GM21515 (cell line): ENCODE results near the gene CMTM7.
"Not testable (repeated sequence)": the region's sequence is repeated elsewhere in the genome, so short reads cannot be mapped to it uniquely, and the experiment has no call there.

Experiments used
- ATAC-seq: cut with Tn5 transposase; IDR thresholded peaks from one replicate; pipeline ENCODE4 v1.9.1; 2021; ENCODE audit not compliant: unreplicated experiment

Gene CMTM7

GRCh38 chr3:32456429-32457130 is 64.9 kb downstream of the CMTM7 start:
- no peak for ATAC-seq

GRCh38 chr3:32457971-32458471 is 66.4 kb downstream of the CMTM7 start:
- no peak for ATAC-seq

- ATAC-seq: no peak
Observed at GRCh38 chr3:32459450-32459849, 67.8 kb downstream of the CMTM7 start.

- ATAC-seq: peak; percentile 93
Observed at GRCh38 chr3:32460031-32460749, 68.5 kb downstream of the CMTM7 start.

- ATAC-seq: not testable (repeated sequence)
Observed at GRCh38 chr3:32460817-32461496, 69.3 kb downstream of the CMTM7 start.

GRCh38 chr3:32462191-32462986 is 70.7 kb downstream of the CMTM7 start:
- not testable (repeated sequence) for ATAC-seq

GRCh38 chr3:32463415-32463814 is 71.8 kb downstream of the CMTM7 start:
- ATAC-seq: not testable (repeated sequence)

- not testable (repeated sequence) for ATAC-seq
Observed at GRCh38 chr3:32464726-32465125, 73.1 kb downstream of the CMTM7 start.

- ATAC-seq: not testable (repeated sequence)
Observed at GRCh38 chr3:32466808-32467207, 75.2 kb downstream of the CMTM7 start.

- peak; percentile 63 for ATAC-seq
Observed at GRCh38 chr3:32467333-32468070, 75.8 kb downstream of the CMTM7 start.

- ATAC-seq: peak; percentile 43
Observed at GRCh38 chr3:32469151-32469874, 77.7 kb downstream of the CMTM7 start.

GRCh38 chr3:32470362-32470761 is 78.7 kb downstream of the CMTM7 start:
- no peak for ATAC-seq

- ATAC-seq: no peak
Observed at GRCh38 chr3:32471246-32471645, 79.6 kb downstream of the CMTM7 start.

- ATAC-seq: not testable (repeated sequence)
Observed at GRCh38 chr3:32472151-32472550, 80.5 kb downstream of the CMTM7 start.

- no peak for ATAC-seq
Observed at GRCh38 chr3:32474201-32474600, 82.5 kb downstream of the CMTM7 start.

- no peak for ATAC-seq
Observed at GRCh38 chr3:32480604-32481003, 89.0 kb downstream of the CMTM7 start.

GRCh38 chr3:32481791-32482631 is 90.4 kb downstream of the CMTM7 start:
- no peak for ATAC-seq

- ATAC-seq: no peak
Observed at GRCh38 chr3:32482693-32483092, 91.0 kb downstream of the CMTM7 start.

GRCh38 chr3:32483772-32484171 is 92.1 kb downstream of the CMTM7 start:
- no peak for ATAC-seq
